Right kidney (tissue), 1 donor: ENCODE data around the gene SPACA7.
"Not testable (repeated sequence)": the region's sequence is repeated elsewhere in the genome, so short reads cannot be mapped to it uniquely, and the experiment has no call there.

ENCODE experiments used
- DNase-seq: peaks from one replicate; pipeline ENCODE4 v3.0.0-alpha.2; 2016

SPACA7 gene

DNA sequence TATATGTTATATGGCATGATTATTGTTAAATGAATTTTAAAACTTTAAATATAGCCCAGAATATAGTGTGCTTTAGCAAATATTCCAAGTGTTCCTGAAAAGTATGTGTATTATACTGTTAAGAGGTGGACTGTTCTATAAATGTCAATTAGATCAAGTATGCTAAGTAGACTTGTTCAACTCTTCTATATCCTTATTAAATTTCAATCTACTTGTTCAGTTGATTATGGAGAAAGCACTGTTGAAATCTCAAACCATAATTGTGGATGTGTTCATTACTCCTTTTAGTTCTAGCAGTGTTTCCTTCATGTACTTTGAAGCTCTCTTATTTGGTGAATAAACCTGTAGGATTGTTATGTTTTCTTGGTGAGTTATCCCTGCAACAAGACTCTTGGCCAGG lies 52.5 kb downstream of the SPACA7 start:
- DNase-seq, result no peak

- DNase-seq, result no peak
These were observed 55.6 kb downstream of the SPACA7 start for GRCh38 chr13:112431734-112432133.

GRCh38 chr13:112432734-112433133 lies 56.6 kb downstream of the SPACA7 start:
- DNase-seq, result not testable (repeated sequence)

DNA sequence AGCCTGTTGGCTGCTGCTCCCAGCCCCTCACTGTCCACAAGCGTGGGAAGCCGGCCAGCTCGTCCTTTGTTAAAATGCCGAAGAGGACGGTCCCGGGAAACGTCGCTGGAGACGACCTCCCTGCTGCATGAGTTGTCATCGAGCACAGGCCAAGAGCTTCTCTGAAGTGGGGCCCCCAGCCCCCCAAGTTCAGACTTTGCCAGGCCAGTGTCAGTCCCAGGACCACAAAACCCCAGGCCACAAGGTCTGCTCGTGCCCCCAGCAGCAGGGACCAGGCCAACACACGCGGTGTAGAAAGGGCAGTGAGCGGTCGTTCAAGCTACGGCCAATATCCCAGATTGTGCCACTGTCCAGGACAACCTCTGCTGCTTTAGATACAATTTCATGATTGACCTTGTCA lies 57.4 kb downstream of the SPACA7 start:
- not testable (repeated sequence) for DNase-seq

DNA sequence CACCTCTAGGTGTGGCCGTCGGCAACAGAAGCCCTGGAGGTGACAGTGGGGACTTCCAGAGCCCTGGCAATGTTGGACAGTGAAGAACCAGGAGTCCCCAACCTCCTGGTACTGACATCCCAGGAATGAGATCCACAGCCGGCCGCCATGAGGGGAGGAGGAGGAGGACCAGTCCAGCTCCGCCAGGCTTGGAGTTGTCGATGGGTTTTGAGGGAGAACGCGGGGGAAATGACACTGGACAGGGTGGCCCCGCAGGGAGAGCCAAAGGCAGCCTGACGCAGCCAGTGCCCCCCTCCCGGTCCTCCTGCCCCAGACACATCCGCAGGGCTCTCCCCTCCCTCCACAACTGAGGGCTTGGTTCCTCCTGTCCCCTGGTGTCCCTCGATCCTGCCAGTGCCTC lies 57.9 kb downstream of the SPACA7 start:
- DNase-seq, result no peak

DNA sequence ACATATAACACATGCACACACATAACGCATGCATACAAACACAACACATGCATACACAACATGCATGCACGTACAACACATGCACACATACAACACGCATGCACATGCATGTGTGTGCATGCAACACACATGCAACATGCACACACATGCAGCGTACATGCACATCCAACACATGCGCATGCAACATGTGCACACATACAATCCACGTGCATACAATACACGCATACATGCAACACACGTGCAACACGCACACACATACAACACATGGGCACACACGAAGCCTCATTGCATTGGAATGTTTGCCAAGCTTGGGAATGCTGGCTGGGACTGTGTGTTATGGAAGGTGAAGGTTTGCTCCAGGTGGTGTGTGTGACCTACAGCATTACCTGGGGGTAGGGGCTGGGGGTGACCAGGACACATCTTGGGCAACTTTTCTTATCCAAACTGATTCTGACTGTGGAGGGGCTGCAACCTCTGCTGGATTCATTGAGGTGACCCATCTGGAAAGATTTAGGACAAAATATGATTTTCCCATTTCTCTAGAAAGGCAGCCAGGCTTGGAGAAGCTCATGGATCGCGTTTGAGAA lies 58.9 kb downstream of the SPACA7 start:
- no peak for DNase-seq

DNA sequence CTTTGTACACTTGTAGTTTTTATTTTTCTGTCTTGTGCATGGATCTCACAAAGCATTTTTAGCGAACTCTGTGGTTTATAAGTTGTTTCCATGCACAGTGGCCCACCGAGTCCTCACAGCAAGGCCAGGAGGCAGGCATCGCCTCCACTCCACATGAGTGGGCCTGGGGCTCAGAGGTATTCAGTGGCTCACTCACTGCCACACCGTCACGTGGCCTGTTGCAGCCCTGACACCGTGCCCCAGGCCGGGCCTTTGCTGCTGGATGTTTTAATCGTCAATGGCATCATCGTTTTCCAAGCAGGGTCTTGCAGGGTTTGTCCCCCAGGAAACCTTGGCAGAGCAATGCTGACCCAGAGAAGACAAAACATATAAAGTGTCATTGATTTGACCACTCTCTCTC lies 59.8 kb downstream of the SPACA7 start:
- DNase-seq, result no peak

DNA sequence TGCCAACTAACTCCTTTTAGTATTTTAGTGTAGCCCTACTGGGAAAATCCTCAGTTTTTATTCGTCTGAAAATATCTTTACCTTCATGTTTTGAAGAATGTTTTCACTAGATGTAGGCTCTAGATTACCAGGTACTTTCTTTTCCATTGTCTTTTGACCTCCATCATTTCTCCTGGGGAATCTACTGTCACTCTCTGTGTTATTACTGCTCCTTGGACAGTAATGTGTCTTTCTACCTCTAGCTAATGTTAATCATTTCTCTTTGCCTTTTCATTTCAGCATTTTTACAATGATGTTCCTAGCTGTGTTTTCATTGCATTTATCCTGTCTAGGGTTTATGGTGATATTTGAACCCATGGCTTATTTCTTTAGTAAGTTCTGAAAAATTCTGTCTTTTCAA lies 61.9 kb downstream of the SPACA7 start:
- no peak for DNase-seq

DNA sequence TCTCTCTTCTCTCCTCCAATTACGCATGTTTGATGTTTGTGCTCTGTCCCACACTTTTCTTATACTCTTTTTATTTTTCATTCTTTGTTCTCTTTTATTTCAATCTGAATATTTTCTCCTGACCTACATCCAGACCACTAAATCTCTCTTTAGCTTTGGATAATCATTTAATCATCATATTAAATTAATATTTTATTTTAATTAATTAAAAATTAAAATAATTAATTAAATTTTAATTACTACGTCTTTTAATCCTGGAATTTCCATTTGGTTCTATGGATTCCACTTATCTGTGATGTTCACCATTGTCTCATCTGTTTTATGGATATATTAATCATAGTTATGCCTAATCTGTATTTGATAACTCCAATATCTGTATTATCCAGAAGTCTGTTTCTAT lies 62.4 kb downstream of the SPACA7 start:
- DNase-seq, result no peak

DNA sequence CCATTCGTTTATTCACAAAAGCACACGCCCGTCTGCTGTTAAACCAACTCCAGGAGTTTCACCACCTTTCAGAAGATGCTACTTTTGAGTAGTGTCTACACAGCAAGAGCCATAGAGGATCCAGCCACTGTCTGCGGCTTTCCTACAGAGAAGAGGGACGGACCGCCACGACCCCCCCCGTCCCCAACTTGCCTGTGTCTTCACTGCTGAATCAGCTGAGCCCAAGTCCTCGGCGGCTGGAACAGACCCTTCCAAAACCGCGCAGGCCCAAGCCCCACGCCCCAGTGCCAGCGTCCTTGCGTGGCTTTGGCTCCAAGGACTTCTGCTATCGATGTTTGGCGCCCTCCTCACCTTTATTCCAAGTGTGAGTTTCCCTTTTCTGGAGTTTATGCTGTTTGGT lies 65.1 kb downstream of the SPACA7 start:
- DNase-seq, result no peak

DNA sequence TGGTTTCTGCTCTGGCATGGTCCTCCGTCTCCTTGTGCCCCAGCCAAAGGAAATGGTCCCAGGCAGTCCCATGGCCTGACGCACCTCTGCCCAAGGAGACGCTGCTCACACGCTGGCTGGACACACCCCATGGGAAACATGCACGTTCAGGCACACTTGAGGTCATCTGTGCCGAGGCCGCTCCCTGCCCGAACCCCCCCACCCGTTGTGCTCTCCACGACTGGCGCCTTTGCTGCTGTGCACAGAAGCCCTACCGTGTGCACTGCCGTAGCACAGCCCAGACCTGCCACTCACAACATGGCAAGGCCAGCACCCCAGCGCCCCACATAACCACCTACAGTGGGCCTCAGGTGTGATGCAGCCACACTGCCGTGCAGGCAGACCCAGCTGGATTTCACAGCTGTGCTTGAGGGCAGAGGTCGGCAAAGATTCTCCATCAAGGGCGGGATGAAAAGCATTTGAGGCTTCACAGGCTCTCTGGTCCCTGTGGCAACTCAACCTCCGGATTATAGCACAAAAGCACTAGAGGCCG lies 65.7 kb downstream of the SPACA7 start:
- DNase-seq, result no peak

- peak; percentile 44 for DNase-seq
These were observed 66.4 kb downstream of the SPACA7 start for GRCh38 chr13:112442483-112443090.

GRCh38 chr13:112443191-112443994 lies 67.2 kb downstream of the SPACA7 start:
- peak; percentile 60 for DNase-seq

DNA sequence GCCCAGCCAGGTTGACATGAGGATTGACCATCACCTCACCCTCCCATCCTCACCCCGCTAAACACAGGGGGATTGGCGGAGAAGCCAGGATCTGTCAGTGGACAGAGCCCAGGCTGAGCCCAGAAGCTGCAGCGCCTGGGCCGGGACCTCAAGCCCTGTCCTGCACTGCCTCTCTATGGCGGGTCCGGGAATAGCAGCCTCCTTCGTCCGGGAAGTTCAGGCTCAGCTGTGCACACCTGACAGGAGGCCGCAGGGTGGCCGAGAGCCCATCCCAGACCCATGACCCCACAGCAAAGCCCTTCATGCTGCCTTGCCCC lies 67.8 kb downstream of the SPACA7 start:
- peak; percentile 65 for DNase-seq

DNA sequence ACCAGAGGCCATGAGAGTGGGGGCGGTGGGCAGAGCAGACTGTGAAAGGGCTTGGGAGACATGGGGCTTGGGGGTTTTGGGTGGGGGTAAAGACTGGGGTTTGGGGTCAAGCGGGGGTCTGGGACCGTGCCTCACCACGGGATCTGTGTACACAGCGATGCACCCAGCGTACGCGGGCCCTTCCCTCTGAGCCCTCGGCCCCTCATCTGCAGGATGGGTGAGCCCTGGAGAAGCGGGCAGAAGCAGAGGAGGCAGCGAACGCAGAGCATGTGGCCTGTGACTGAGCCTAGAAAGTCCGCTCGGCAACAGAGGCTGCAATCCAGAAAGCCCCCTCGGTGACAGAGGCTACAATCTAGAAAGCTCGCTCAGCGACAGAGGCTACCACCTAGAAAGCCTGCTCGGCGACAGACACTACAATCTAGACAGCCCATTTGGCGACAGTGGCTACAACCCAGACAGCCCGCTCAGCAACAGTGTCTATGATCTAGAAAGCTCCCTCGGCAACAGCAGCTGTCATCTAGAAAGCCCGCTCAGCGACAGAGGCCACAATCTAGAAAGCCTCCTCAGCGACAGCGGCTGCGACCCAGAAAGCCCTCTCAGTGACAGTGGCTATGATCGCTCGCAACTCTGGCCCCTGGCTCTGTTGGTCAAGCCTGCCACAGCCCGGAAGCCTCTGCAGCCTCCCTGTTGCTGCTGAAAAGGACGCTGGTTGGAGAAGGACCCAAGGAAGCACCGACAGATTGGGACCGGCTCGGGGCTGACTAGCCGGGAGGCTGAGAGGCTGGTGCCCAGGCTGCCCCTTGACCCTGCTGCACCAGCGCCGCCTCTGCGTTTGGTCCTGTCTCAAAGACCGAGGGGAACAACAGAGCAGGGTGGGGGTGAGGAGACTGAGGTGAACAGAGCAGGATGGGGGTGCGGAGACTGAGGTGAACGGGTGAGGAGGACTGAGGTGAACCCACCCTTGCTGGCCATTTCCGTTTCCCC lies 68.6 kb downstream of the SPACA7 start:
- no peak for DNase-seq

- DNase-seq, result no peak
These were observed 69.5 kb downstream of the SPACA7 start for GRCh38 chr13:112445411-112446271.

- no peak for DNase-seq
These were observed 70.2 kb downstream of the SPACA7 start for GRCh38 chr13:112446347-112446861.

DNA sequence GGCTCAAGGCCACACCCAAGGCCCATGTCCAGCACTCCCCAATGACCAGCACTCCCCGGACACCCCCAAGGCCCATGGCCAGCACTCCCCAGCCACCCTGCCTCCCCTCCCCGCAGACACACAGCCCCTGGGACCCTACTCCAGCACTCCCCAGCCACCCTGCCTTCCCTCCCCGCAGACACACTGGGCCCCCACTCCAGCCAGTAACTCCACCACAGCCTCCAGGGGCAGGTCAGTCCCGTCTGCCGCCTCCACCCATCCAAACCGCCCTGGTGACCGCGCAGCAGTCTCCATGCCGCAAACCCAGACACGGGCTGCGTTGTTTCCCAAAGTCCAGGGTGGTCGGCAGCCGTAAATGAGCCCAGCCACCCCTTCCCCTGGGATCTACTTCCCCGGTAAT lies 70.7 kb downstream of the SPACA7 start:
- no peak for DNase-seq

- no peak for DNase-seq
These were observed 71.2 kb downstream of the SPACA7 start for GRCh38 chr13:112447306-112447705.

DNA sequence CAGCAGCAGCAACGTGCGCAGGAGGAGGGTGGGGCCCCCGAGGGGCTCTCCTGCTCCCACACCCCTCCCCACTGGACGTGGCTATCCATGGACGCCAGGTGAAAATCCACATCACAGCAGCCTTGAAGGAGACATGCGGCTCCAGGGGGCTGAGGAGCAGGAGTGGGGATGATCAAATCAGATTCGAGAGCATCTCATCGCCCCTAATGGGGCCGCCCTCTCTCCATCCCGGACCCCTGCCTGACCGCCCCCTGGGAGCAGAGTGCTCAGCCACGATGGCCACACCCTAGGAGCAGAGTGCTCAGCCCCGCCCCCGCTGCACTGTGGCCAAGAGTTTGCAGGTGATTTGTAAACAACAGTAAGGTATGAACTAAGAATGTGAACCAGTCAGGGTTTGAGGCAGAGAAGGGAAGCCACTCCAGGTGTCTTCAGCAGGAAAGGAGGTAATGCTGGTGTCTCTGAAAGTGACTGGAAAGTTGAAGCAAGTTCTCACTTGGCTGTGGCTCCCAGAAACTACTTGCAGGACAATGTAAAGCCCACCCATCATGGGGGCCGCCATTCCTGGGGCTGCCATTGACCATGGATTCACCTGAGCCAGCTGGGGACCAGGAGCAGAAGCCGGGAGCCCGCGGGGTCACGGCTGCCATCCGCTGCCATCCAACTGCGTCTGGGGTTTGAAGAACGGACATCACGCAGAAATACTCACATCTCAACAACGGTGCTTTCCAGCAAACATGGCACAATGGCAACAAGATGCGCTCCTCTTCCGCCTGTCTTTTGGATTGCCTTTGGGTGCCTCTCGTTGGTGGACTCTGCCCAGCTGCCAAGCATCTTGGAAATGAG lies 71.8 kb downstream of the SPACA7 start:
- DNase-seq, result no peak
